Measurements from ENCODE around the gene CMTM4.
"Not testable (repeated sequence)": the region's sequence is repeated elsewhere in the genome, so short reads cannot be mapped to it uniquely, and the experiment has no call there.

The CMTM4 gene

GRCh38 chr16:66641387-66641786 lies 55.2 kb downstream of the CMTM4 start:
- DNase-seq (ENCODE audit: low read depth in 2 of 2): no peak

DNA sequence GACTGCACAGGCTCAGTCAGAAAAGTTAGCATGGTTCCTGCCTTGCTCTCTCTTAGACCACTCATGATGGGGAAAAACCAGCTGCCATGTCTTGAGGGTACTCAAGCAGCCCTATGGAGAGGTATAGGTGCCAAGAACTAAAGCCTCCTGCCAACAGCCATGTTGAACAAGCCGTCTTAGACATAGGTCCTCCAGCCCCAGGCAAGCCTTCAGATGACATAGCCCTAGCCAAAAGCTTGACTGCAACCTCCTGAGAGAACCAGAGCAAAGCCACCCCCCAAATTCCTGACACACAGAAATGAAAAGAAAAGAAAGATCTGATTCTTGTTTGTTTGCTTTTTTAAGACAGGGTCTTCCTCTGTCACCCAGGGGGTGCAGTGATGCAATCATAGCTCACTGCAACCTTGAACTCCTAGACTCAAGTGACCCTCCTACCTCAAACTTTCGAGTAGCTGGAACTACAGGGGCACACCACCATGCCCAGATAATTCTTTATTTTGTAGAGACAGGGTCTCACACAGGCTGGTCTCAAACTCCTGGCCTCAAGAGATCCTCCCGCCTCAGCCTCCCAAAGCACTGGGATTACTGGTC lies 55.7 kb downstream of the CMTM4 start:
- no peak for DNase-seq (ENCODE audit: low read depth in 2 of 2)

- no peak for DNase-seq (ENCODE audit: low read depth in 2 of 2)
Measured at GRCh38 chr16:66639091-66639885, 57.3 kb downstream of the CMTM4 start.

DNA sequence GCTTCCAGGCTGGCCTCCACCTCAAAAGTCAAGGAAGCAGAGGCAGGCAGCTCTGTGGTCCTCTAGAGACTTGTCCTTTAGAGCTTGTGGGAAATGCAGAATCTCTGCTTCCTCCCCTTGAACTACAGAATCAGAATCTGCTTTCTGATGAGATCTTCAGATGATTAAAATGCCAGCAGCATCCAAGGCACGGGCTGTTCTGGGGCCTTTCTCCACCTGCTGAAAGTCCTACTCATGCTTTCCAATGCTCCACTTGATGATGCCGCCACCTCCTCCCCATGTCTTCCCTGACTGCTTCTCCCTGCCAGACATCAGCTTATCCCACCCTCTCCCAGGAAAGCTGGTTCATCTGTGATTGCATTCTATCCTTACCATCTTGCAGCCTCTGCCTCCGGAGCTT lies 58.7 kb downstream of the CMTM4 start:
- no peak for DNase-seq (ENCODE audit: low read depth in 2 of 2)

GRCh38 chr16:66636199-66636598 lies 60.3 kb downstream of the CMTM4 start:
- DNase-seq (ENCODE audit: low read depth in 2 of 2): no peak

GRCh38 chr16:66635406-66635805 lies 61.1 kb downstream of the CMTM4 start:
- DNase-seq (ENCODE audit: low read depth in 2 of 2): no peak

DNA sequence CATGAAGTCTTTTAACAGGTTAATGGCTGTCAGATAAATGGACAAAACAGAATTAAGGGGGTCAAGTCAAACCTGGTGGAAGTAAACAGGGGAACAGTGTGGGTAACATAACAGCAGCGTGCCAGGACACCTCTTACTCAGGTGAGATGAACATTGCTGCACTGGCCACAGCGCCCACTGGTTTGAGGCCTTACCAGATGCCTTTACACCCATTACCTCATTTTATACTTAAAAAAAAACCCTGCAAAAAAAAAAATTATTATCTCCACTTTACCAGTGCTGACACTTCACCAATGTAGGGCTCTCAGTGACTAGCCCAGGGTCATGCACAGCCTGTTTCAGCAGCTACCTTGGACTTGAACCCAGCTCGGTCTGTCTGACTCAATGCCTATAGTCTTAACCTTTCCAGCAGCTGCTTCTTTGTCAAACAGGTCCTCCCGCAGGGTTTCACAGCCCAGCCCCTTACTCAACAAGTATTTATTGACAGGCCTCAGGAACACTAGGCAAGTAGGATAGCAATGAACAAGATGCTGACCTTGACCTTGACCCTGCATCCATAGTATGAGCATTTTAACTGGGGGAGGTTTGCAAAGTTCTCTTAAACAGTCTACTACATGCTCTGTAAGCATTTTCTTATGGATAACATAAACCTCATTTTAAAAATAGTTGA lies 61.9 kb downstream of the CMTM4 start:
- no peak for DNase-seq (ENCODE audit: low read depth in 2 of 2)

DNA sequence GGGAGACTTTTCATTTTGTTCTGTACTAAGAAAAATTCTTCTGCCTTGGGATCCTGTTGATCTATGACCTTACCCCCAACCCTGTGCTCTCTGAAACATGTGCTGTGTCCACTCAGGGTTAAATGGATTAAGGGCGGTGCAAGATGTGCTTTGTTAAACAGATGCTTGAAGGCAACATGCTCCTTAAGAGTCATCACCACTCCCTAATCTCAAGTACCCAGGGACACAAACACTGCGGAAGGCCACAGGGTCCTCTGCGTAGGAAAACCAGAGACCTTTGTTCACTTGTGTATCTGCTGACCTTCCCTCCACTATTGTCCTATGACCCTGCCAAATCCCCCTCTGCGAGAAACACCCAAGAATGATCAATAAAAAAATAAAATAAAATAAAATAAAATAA lies 65.0 kb downstream of the CMTM4 start:
- DNase-seq (ENCODE audit: low read depth in 2 of 2): not testable (repeated sequence)

DNA sequence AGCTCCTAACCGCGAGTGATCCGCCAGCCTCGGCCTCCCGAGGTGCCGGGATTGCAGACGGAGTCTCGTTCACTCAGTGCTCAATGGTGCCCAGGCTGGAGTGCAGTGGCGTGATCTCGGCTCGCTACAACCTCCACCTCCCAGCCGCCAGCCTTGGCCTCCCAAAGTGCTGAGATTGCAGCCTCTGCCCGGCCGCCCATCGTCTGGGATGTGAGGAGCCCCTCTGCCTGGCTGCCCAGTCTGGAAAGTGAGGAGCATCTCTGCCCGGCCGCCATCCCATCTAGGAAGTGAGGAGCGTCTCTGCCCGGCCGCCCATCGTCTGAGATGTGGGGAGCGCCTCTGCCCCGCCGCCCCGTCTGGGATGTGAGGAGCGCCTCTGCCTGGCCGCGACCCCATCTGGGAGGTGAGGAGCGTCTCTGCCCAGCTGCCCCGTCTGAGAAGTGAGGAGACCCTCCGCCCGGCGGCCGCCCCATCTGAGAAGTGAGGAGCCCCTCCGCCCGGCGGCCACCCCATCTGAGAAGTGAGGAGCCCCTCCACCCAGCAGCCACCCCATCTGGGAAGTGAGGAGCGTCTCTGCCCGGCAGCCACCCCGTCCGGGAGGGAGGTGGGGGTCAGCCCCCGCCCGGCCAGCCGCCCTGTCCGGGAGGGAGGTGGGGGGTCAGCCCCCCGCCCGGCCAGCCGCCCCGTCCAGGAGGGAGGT lies 65.8 kb downstream of the CMTM4 start:
- DNase-seq (ENCODE audit: low read depth in 2 of 2): not testable (repeated sequence)

DNA sequence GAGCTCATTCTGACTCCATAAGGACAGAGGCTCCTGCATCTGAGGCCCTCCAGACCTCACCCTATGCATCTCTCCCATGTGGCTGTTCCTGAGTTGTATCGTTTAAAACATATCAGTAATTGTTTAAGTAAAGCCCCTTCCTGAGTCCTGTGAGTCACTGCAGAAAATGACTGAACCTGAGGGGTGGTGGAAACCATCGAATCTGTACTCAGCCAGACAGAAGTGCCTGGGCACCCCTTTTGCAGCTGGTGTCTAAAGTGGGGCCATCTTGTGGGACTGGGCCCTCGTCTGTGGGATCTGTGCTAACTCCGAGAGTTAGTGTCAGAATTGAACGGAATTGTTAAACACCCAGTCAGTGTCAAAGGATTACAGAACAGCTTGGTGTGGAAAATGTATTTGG lies 66.7 kb downstream of the CMTM4 start:
- DNase-seq (ENCODE audit: low read depth in 2 of 2): no peak

GRCh38 chr16:66627611-66628378 lies 68.7 kb downstream of the CMTM4 start:
- DNase-seq (ENCODE audit: low read depth in 2 of 2): not testable (repeated sequence)

DNA sequence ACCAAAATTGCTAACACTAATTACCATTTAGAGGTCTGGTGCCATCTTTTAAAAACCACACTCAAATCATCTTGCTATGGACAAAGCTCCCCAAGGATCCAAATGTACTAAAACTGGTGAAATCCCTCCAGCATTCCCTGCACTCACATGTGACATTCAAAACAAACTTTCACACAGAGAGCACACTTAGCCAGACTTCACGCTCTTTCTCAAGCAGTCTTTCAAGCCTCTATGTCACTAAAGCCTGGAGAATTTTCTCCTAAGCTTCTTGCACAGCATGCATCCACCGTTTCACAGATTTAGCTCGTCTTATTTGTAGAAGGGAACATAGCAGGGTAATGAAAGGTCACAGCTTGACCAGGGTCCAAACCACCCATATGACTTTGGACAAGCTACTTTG lies 72.8 kb downstream of the CMTM4 start:
- DNase-seq (ENCODE audit: low read depth in 2 of 2): no peak

DNA sequence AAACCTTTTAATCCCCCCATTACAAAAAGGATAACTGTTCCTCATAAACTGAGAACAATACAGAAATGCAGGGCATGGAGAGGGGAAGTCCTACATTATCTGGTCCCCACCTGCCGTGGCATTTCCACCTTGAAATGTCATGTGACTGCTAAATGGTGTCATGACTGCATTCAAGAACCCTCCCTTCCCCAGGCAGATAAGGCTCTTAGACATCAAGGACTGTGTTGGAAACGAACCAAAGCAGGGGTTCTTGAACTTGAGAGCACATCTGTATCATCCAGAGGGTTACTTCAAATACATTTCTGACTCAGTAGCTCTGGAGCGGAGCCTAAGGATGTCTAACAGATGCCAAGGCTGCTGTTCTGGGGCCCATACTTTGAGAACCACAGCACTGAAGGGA lies 73.7 kb downstream of the CMTM4 start:
- no peak for DNase-seq (ENCODE audit: low read depth in 2 of 2)

- DNase-seq (ENCODE audit: low read depth in 2 of 2): no peak
Measured at GRCh38 chr16:66621973-66622372, 74.6 kb downstream of the CMTM4 start.

DNA sequence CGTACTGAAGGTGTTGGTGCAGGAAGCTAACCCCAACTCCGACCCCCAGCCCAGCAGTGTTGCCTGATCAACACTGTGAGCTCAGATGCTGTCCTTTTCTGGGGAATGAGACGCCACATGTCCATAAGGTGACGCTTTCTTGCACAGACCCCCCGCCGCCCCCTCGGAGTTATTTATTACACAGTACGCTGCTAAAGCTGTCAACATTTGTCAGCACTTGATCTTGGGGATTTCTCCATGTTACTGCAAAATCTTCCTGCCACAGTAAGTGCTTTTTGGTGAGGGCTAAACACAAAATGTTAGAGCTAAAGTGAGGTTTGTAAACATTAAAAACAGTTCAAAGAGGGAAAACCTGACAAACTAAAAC lies 76.1 kb downstream of the CMTM4 start:
- no peak for DNase-seq (ENCODE audit: low read depth in 2 of 2)

DNA sequence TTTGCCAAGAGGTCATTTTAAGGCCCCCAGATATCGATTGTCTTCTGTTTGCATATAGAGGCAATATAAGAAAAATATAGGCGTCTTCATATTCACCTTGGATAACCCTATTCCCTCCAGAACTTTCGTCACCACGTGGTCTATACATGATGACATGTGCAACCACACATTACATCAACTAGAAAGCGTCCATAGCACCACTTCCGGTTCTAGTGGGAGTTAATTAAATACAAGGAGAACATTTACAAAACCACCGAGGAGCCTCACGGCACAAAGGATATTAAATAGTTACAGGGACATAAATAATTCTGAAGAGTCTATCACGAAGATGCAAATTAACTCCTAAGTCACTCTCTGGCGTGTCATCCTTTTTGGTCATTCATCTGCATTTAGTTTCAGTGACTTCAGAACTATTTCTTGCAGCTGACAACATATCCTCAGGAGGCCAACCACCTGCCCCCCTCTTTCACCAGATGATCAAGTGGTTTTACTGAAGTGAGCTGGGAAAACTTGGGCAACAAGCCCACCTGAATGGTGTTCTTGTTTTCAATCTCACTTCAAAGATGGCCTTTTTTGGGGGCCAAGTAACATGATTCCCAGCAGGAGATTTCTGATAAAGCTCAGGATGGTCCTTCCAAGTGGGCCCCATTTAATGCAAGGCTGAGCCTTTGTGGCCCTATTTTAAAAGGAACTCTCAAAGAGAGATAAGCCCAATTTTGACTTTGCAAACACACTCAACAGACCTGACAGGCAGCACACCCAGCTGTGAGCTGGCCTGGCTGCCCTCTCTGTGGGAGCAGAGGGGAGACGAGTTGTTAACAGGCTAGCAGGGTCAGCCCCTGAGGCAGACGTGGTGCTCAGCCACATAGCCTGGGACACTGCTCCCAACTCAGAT lies 76.8 kb downstream of the CMTM4 start:
- no peak for DNase-seq (ENCODE audit: low read depth in 2 of 2)

DNA sequence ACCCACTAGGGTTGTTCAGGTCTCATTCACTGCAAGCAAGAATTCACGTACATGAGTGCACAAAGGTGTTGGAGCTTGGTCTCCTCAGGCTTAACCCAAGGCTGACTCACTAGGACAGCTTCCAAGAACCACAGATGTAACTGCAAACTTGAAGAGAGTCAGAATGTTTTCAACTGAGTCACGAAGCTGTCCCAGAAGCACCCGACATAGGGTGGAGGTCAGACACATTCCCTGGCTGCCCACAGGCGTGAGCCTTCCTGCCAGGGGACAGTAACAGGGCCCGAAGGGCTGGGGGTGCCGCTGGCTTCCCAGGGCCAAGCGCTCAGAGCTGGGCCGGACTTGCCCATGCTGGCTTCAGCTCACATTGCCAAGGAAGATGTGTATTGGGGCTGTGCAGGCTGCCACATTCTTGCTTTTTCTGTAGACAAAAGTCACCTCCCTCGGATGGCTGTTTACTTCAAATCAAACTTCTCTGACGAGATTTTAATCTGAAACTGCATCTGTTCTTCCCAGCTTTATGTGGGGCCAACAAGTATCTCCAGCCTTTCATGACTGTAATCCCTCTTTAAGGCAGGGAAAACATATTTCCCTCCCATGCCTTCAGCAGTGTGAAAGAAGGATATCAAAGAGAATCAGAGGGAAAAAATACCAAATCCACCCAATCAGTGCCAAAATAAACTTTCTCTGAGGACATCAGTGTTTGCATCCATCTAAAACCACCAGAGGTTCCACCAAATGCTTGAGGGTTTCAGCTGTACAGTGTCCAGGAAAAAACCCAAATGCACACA lies 77.8 kb downstream of the CMTM4 start:
- DNase-seq (ENCODE audit: low read depth in 2 of 2): no peak

DNA sequence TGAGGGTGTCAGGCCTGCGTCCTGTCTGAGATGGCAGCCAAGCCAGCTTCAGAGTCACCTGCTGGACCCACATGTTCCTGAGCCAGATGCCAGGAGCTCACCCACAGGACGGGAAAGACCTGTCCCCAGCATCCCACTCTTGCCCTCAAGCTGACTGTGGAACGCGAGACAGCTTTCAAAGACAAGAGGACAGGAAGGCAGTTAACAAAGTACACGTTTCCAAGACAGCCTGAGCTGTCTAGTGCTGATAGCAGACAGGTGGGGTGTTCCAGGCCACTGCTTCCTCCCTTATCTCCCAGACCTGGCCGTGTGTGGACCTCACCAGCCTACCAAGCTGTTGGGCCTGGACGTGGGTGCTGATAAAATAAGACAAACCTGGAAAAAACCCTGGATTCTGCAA lies 78.8 kb downstream of the CMTM4 start:
- DNase-seq (ENCODE audit: low read depth in 2 of 2): no peak

DNA sequence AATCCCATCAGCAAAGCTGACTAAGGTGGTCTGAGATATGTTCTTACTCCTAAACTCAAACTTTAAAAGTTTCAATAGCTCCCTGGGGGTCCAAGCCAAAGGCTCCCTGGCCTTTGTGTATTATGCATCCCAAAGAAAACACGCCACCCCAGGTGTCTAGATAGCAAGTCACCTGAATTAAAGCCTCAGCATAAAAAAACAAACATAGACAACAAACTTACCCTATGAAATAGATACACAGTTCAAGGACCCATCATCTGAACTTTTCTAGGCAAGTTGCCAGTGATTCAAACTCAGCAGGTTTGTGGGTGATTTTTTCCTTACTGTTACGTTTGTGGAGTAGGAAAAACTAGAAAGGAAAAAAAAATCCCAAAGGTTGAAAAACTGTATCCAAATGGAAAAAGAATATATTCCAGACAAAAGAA lies 79.5 kb downstream of the CMTM4 start:
- DNase-seq (ENCODE audit: low read depth in 2 of 2): no peak

GRCh38 chr16:66616592-66616991 lies 80.0 kb downstream of the CMTM4 start:
- DNase-seq (ENCODE audit: low read depth in 2 of 2): no peak
